ENCODE measurements around the gene MLXIP. TPM values are rescaled to one million over a fixed set of nuclear protein-coding genes. Genes with fewer than 3 reads are reported as not detected.
A peak's percentile ranks its signal among the peaks of the same experiment; 100 is the strongest.

Gene MLXIP
- polyA plus RNA-seq, 1 experiment = 4.8 TPM

DNA sequence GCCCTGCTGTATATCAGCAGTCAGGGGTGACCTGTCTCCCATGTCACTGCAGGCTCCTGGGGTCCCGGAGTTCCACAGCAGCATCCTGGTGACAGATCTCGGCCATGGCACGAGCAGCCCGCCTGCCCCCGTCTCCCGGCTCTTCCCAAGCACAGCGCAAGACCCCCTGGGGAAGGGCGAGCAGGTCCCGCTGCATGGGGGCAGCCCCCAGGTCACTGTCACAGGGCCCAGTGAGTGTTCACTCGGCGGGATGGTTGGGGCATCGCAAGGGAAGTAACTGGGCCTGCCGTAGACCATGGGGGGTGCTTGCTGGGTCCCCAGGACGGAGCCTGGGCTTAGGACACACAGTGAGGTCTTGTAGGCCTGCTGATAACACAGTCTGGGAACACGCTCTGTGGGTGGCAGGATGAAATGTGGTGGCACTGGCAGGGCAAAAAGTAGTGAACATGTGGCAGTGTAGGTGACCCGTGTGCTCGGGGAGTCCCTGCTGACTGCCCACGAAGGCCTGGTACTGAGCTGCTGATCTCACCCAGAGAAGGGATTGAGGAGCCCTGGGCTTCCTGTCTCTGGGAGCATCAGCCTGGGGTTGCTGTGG lies 57.0 kb downstream of the MLXIP start:
- TF ChIP-seq, protein P1, sequence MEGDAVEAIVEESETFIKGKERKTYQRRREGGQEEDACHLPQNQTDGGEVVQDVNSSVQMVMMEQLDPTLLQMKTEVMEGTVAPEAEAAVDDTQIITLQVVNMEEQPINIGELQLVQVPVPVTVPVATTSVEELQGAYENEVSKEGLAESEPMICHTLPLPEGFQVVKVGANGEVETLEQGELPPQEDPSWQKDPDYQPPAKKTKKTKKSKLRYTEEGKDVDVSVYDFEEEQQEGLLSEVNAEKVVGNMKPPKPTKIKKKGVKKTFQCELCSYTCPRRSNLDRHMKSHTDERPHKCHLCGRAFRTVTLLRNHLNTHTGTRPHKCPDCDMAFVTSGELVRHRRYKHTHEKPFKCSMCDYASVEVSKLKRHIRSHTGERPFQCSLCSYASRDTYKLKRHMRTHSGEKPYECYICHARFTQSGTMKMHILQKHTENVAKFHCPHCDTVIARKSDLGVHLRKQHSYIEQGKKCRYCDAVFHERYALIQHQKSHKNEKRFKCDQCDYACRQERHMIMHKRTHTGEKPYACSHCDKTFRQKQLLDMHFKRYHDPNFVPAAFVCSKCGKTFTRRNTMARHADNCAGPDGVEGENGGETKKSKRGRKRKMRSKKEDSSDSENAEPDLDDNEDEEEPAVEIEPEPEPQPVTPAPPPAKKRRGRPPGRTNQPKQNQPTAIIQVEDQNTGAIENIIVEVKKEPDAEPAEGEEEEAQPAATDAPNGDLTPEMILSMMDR (IDR thresholded peaks at IDR 0.05; ENCODE audit: insufficient read depth, low read depth, low read length) = no peak
- no peak for DNase-seq (ENCODE audit: low read depth)
- CTCF ChIA-PET = no interaction called here

DNA sequence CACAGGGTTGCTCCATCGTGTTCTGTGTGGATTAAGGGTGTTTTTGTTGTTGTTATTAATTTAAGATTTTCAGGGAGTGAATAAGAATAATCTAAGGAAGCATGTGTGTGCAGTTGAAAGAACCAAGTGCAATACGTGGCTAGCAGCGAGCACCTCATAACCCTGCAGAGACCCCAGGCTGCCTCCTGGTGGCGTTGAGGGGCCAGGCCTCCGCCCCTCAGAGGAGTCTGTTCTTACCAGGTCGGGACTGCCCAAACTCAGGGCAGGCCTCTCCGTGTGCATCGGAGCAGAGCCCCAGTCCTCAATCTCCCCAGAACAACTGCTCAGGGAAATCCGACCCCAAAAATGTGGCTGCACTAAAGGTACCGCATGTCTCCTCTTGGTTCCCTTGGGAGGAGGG lies 58.7 kb downstream of the MLXIP start:
- Histone ChIP-seq H3K36me3 (ENCODE audit: control insufficient read depth, insufficient read depth, low read length) (peaks cover 44% of the 10 kb centered on the region), H3K4me3 (ENCODE audit: low read depth, low read length) (no peak overlapping the region)

More for the DNA sequence above, 57.0 kb downstream of the MLXIP start:
- Histone ChIP-seq H3K36me3 (ENCODE audit: control insufficient read depth, insufficient read depth, low read length) (peaks cover 35% of the 10 kb centered on the region), H3K27me3 (ENCODE audit: control insufficient read depth, insufficient read depth, low read length) (no peaks in the 10 kb centered on the region), H3K4me3 (ENCODE audit: low read depth, low read length) (no peak overlapping the region)
- POLR2A ChIA-PET = no interaction called here

DNA sequence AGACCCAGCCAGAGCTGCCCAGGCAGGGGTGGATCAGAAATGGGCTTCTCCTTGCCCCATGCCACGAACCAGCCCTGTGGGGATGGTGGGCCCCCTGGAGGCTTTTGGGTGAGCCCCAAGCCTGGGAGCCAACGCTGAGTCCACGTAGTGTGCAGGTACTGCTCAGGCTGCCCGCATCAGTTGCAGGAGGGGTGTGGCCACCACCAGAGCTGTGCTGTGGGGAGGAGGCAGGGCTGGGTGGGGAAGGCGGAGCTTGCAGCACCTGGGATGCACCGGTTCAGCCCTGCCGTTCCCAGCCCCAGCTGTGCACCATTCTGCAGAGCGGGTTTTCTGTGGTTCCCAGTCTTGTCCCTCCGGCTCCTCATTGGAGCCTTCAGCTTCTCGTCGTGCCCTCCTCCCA lies 59.1 kb downstream of the MLXIP start:
- peaks cover 44% of the 10 kb centered on the region for H3K36me3 ChIP-seq (ENCODE audit: control insufficient read depth, insufficient read depth, low read length)

More for the DNA sequence above, 58.7 kb downstream of the MLXIP start:
- TF ChIP-seq, protein P1 (IDR thresholded peaks at IDR 0.05; ENCODE audit: insufficient read depth, low read depth, low read length) = 0 out of 2 replicates have a peak, but pooled peaks have one; percentile 11
- DNase-seq (ENCODE audit: low read depth) = no peak
- CTCF ChIA-PET = interaction anchor here (1.3 kb wide), 1 partner anchor 14 kb away, joined by 6 read pairs; no protein-coding TSS in a partner anchor
- H3K27me3 ChIP-seq (ENCODE audit: control insufficient read depth, insufficient read depth, low read length) = no peaks in the 10 kb centered on the region
- POLR2A ChIA-PET = no interaction called here

DNA sequence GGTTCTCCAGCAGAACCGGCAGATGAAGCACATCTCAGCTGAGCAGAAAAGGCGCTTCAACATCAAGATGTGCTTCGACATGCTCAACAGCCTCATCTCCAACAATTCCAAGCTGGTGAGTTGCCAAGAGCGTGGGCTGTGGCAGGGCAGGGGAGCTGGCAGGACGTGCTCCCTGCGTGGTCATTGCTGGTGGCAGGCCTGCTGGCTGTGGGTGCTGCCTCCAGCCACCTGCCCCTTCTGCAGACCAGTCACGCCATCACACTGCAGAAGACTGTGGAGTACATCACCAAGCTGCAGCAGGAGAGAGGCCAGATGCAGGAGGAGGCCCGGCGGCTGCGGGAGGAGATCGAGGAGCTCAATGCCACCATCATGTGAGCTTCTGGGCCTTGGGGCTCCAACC lies 59.6 kb downstream of the MLXIP start:
- no peaks in the 10 kb centered on the region for H3K27me3 ChIP-seq (ENCODE audit: control insufficient read depth, insufficient read depth, low read length)
- ChIA-PET CTCF (interaction anchor here (0.9 to 2.2 kb wide), 4 partner anchors 8 to 71 kb away, joined by 3 to 9 read pairs (median 4); no protein-coding TSS in a partner anchor), POLR2A (no interaction called here)
- no peak for DNase-seq (ENCODE audit: low read depth)
- TF ChIP-seq, protein P1 (IDR thresholded peaks at IDR 0.05; ENCODE audit: insufficient read depth, low read depth, low read length) = no peak
- peaks cover 44% of the 10 kb centered on the region for H3K36me3 ChIP-seq (ENCODE audit: control insufficient read depth, insufficient read depth, low read length)
- H3K4me3 ChIP-seq (ENCODE audit: low read depth, low read length) = no peak overlapping the region

More for the DNA sequence above, 59.1 kb downstream of the MLXIP start:
- CTCF ChIA-PET = interaction anchor here (0.9 to 1.3 kb wide), 2 partner anchors 14 to 71 kb away, joined by 3 to 6 read pairs; no protein-coding TSS in a partner anchor
- no peaks in the 10 kb centered on the region for H3K27me3 ChIP-seq (ENCODE audit: control insufficient read depth, insufficient read depth, low read length)
- TF ChIP-seq, protein P1 (IDR thresholded peaks at IDR 0.05; ENCODE audit: insufficient read depth, low read depth, low read length) = no peak
- DNase-seq (ENCODE audit: low read depth) = no peak
- H3K4me3 ChIP-seq (ENCODE audit: low read depth, low read length) = no peak overlapping the region
- POLR2A ChIA-PET = no interaction called here

DNA sequence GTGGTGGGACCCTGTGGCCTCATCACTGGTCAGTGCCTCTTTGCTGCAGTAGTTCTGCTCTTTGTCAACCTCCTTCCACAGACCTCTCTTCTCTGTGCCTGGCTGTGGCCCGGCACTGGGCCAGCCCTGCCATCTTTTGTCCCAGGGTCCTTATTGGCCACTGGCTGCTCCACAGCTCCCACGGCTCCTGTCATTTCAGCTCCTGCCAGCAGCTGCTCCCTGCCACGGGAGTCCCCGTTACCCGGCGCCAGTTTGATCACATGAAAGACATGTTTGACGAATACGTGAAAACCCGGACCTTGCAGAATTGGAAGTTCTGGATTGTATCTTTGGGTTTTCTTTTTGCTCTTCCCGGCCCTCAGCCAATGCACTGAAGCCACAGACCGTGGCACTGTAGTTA lies 60.1 kb downstream of the MLXIP start:
- no peaks in the 10 kb centered on the region for H3K27me3 ChIP-seq (ENCODE audit: control insufficient read depth, insufficient read depth, low read length)
- H3K4me3 ChIP-seq (ENCODE audit: low read depth, low read length) = no peak overlapping the region
- TF ChIP-seq, protein P1 (IDR thresholded peaks at IDR 0.05; ENCODE audit: insufficient read depth, low read depth, low read length) = no peak
- CTCF ChIA-PET = interaction anchor here (0.9 to 2.2 kb wide), 4 partner anchors 8 to 72 kb away, joined by 3 to 9 read pairs (median 4); no protein-coding TSS in a partner anchor
- peaks cover 42% of the 10 kb centered on the region for H3K36me3 ChIP-seq (ENCODE audit: control insufficient read depth, insufficient read depth, low read length)
- no peak for DNase-seq (ENCODE audit: low read depth)
- POLR2A ChIA-PET = no interaction called here
